Renal cortex interstitium (tissue), 15 donors: ENCODE data around the gene ASIP. TPM values are rescaled to one million over a fixed set of nuclear protein-coding genes. Genes with fewer than 3 reads are reported as not detected.
"Not testable (repeated sequence)": the region's sequence is repeated elsewhere in the genome, so short reads cannot be mapped to it uniquely, and the experiment has no call there.

Source experiments
- DNase-seq, 11 donors: peaks; one replicate each; pipeline ENCODE4 v3.0.0-alpha.2; 2013; ENCODE audit warnings: low read depth in 9 of 11, low spot score in 4 of 11; ENCODE audit errors: extremely low read depth in 1 of 11
- long read RNA-seq, 16 experiments: transcript quantifications; one replicate each; lab custom pipeline, GENCODE V29; 2026
- polyA plus RNA-seq, 3 donors: library from polyadenylated mRNA; unstranded; fragments of 120-200 nt; gene quantifications; one replicate each; pipeline ENCODE4 v1.2.1, GENCODE V29; 2013; ENCODE audit not compliant: insufficient read length in 3 of 3

The ASIP gene, protein sequence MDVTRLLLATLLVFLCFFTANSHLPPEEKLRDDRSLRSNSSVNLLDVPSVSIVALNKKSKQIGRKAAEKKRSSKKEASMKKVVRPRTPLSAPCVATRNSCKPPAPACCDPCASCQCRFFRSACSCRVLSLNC
- under 1 TPM in 2 of 3 donors, not detected in 1; 0.69 to 0.88 TPM for polyA plus RNA-seq
- long read RNA-seq, donor 1, partial matches to known transcripts, result 43 of 84 reads
- long read RNA-seq, donor 1, other reads (novel, unspliced or antisense), result 41 of 84 reads
- long read RNA-seq, donor 2, result 0 reads
- long read RNA-seq, donor 3, partial matches to known transcripts, result 121 of 121 reads
- long read RNA-seq, donor 3, other reads (novel, unspliced or antisense), result 0 of 121 reads
- long read RNA-seq, donor 4, result 0 reads
- long read RNA-seq, donor 5, partial matches to known transcripts, result 172 of 177 reads
- long read RNA-seq, donor 5, other reads (novel, unspliced or antisense), result 5 of 177 reads
- long read RNA-seq, donor 6, partial matches to known transcripts, result 73 of 73 reads
- long read RNA-seq, donor 6, other reads (novel, unspliced or antisense), result 0 of 73 reads
- long read RNA-seq, donor 7, result 0 reads
- long read RNA-seq, donor 8, result 0 reads
- long read RNA-seq, donor 9, partial matches to known transcripts, result 58 of 58 reads
- long read RNA-seq, donor 9, other reads (novel, unspliced or antisense), result 0 of 58 reads
- long read RNA-seq, donor 10, partial matches to known transcripts, result 90 of 90 reads
- long read RNA-seq, donor 10, other reads (novel, unspliced or antisense), result 0 of 90 reads
- long read RNA-seq, donor 11, result 0 reads
- long read RNA-seq, donor 12, result 0 reads
- long read RNA-seq, donor 13, result 0 reads
- long read RNA-seq, donor 14, result 0 reads
- long read RNA-seq, donor 15, partial matches to known transcripts, result 23 of 23 reads
- long read RNA-seq, donor 15, other reads (novel, unspliced or antisense), result 0 of 23 reads
- long read RNA-seq, donor 16, partial matches to known transcripts, result 266 of 273 reads
- long read RNA-seq, donor 16, other reads (novel, unspliced or antisense), result 6 of 273 reads

DNA sequence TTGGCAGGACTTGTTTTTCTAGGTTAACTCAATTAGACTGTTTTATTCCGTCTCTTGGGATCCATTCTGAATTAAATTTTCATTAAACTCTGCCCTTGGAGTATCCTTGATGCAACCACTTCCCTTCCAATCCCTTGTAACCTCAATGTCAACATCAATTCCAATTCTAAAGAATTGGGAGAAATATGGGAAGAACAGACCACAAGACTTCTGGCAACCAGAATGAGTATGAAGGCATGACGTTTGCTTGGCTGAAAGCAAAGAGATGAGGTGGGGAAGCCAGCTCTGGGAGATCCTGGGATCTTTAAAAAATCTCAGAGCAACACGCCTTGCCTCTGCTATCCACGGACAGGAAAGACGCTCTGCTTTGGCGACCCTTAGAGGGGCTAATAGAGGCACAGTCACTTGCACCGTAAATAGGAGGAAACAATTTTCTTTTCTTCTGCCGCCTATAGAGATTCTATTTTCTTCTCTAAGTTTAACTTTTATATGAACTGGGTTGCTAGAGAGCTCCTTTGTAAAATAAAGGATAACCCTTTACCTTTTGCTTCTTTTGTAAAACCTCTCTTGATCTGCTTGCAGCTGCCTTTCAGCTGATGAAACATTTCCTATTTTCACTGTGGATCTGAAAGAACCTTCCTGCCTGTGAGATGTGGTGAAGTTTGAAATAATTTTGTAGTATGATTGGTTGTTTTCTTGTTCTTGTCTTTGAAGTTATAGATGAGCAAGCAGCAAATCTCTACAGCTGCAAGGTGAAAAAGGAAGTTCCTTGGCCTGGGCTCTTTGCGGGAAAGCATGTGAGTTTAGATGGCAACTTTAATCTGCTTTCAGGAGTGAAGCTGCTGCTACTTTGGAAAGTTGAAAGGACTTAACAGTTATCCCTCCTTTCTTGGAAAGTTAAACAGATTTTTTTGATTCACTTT, at the start of gene ASIP:
ASIP (plus strand) TSS at position 731 of the 923 bp plus-strand sequence. CDS start 18,952 bp downstream, outside the sequence.
- DNase-seq, result no peak

DNA sequence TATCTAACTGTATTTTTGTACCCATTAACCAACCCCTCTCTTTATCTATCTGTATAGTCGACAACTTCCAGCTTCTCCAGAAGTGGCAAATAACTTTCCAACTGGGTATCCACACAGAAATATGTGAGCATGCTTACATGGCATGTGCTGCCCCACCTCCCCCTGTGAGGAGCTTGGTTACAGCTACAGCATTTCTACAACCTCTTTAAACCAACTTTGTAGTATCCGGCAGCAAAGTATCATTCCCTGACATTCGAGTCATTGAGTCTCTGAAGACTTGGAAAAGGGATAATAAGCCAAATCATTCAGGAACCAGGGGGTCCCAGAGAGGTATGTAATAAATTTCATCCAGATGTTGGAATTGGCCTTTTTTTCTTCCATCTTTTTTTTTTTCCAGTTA, 48.2 kb upstream of the ASIP start:
- no peak for DNase-seq

DNA sequence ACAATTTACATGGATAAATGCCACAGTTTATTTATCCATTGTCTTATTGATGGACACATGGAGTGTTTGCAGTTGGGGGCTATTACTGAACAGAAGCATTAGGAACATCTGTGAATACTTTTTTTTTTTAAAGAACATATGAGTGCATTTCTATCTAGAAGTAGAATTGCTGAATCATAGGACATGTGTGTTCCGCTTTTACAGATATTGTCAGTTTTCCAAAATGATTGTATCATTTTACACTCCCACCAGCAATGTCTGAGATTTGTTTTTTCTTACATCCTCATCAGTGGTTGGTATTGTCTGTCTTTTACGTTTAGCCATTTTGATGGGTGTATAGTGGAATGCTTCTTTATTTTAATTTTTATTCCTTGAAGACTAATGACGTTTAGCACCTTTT, 42.0 kb upstream of the ASIP start:
- DNase-seq, result no peak

DNA sequence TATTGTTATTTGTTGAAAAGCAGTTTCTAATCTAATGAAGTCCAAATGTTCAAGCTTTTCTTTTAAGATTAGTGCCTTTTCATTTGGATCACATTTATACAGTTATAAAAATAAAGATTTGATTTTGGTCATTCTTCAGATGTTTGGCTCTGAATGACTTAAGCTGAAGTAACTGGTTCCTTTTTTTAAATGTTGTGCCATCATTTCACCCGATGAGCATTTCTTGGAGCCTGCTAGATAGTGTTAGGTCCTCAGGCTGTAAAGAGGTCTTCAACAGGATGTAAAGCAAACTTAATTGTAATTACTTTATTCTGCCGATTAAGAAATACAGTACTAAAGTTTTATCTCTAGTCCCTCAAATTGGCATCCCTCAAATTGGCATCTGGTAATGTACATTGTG, 41.2 kb upstream of the ASIP start:
- no peak for DNase-seq

GRCh38 chr20:34201531-34201930, 39.7 kb upstream of the ASIP start:
- no peak for DNase-seq

- not testable (repeated sequence) for DNase-seq
Observed at GRCh38 chr20:34205172-34205880, 35.9 kb upstream of the ASIP start.

GRCh38 chr20:34209111-34209510, 32.1 kb upstream of the ASIP start:
- no peak for DNase-seq

DNA sequence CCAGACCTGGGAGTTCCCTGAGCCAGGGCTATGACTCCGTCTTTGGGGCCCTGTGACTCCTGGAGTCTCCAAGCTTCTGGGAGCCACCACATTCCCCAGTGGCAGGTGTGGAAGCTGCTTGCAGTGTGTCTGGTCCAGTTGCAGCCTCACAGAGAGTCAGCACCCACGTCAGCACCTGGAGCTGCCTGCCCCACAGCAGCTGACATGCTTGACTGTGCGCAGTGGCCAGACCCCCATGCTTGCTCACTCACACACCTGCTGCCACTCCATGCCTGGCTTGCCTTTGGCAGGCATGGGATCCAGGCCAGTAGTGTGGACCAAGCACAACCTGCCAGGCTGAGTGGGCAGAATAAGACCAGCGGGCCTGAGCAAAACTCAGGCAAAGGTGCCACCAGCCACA, 31.0 kb upstream of the ASIP start:
- no peak for DNase-seq

GRCh38 chr20:34211591-34211990, 29.6 kb upstream of the ASIP start:
- DNase-seq, result no peak

GRCh38 chr20:34213213-34213612, 28.0 kb upstream of the ASIP start:
- DNase-seq, result no peak

DNA sequence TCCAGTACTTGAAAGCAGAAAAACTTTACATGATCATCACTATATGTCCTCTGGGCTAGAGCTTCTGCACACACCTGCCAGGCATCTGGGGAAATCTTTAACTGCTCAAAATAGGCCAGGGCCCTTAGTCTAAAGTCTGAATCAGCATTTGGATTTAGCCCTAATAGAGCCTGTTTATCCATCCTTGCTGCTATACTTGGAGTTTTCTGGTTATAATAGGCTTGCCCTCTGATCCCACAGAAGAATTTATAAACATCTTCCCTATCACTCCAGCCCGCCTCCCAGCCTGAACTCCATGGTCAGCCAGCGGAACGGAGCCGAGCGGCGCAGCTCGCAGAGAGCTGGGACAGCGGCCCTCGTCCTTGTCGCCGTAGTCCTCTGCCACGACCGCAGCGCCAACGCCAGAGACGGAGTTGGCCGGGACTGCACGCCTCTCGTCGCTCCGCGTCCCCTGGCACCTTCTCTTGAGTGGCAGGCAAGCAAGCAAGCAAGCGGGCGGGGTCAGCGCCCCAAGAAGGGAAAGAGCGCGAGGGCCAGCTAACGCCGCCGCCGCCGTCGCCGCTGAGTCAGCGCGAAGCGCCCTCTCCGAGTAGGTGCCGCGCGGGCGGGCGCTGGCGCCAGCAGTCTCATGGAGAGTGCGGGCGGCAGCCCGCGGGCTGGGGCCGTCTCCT, 25.4 kb upstream of the ASIP start:
- DNase-seq, result peak in 10 of 11 donors; percentile 35 to 70 (median 54)

- no peak for DNase-seq
Observed at GRCh38 chr20:34216382-34216742, 24.9 kb upstream of the ASIP start.

GRCh38 chr20:34220561-34220960, 20.7 kb upstream of the ASIP start:
- no peak for DNase-seq

DNA sequence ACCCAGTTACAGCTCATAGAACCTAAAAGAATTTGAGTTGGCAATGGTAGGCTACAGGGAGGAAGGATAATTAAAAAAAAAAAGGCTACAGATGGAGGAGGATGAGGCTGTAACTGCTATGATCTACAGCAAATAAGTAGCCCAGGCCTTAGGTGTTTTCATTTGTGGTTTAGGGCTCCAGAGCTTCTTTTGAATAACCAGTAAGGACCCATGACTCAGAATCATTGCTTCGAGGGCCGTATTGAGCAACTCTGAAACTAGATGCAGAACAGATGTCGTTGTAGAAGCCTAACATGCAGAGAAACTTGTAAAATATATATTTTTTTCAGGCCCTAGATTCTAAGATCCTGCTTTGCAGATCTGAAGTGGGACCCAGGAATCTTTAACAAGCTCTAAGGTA, 19.0 kb upstream of the ASIP start:
- no peak for DNase-seq

GRCh38 chr20:34224251-34224650, 17.0 kb upstream of the ASIP start:
- DNase-seq, result not testable (repeated sequence)

GRCh38 chr20:34231634-34232033, 9.6 kb upstream of the ASIP start:
- DNase-seq, result no peak

- DNase-seq, result no peak
Observed at GRCh38 chr20:34232494-34233087, 8.6 kb upstream of the ASIP start.
